Kidney epithelial cell (primary cell): Measurements from ENCODE around the gene NFAM1. TPM values are rescaled to one million over a fixed set of nuclear protein-coding genes. Genes with fewer than 3 reads are reported as not detected.

Experiments
- DNase-seq: peaks from one replicate; pipeline ENCODE4 v3.0.0-alpha.2; 2010; ENCODE audit warnings: low read depth
- H3K27me3 ChIP-seq: 2 replicates; pipeline ENCODE4 v1.6.0; 2011; ENCODE audit warnings: low read length; ENCODE audit not compliant: control insufficient read depth, insufficient read depth
- H3K36me3 ChIP-seq: 2 replicates; pipeline ENCODE4 v1.5.1; 2011; ENCODE audit warnings: low read length; ENCODE audit not compliant: control insufficient read depth, insufficient read depth
- H3K4me3 ChIP-seq: 2 replicates; pipeline ENCODE4 v1.5.1; 2011; ENCODE audit warnings: low read depth, mild to moderate bottlenecking, control low read depth, low read length
- total RNA-seq: library from RNA; depleted of rRNA; stranded (reverse); fragments of >200 nt; gene quantifications from 2 replicates; pipeline ENCODE4 v1.2.3, GENCODE V29; 2015
- TF ChIP-seq, protein P1 (sequence below): IDR thresholded peaks from 2 replicates; pipeline ENCODE4 v1.5.1; 2011; ENCODE audit warnings: mild to moderate bottlenecking, moderate library complexity, low read length, control low read depth, inconsistent platforms; ENCODE audit not compliant: insufficient read depth, poor library complexity, severe bottlenecking

Gene NFAM1
- total RNA-seq, 1 donor from 2014 or later: under 0.01 TPM

DNA sequence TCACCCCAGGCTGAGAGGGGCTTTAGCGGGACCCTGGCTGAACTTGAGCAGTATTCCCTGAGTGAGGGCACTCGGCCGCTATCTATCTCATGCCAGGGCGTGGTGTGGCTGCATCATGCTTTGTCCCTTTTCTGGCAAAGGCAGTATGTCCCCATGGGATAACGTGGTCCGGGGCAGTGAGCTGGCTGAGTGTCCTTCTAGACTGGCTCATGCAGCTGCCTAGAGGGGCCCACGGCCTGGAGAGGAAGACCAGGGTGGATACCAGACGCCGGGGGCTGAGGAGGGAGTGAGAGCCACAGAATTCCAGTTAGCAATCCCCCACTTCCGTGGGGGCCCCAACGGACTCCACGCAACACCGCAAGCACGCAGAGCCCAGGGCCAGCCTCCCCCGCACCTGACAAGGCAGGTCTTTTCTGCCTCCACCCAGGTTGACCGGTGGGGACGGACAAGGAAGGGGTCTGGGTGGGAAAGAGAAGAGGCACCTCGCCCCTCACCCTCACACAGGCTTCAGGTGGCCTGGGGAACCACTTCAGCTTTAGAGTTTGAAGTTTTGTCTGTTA, 15.5 kb downstream of the NFAM1 start:
- TF ChIP-seq, protein P1, sequence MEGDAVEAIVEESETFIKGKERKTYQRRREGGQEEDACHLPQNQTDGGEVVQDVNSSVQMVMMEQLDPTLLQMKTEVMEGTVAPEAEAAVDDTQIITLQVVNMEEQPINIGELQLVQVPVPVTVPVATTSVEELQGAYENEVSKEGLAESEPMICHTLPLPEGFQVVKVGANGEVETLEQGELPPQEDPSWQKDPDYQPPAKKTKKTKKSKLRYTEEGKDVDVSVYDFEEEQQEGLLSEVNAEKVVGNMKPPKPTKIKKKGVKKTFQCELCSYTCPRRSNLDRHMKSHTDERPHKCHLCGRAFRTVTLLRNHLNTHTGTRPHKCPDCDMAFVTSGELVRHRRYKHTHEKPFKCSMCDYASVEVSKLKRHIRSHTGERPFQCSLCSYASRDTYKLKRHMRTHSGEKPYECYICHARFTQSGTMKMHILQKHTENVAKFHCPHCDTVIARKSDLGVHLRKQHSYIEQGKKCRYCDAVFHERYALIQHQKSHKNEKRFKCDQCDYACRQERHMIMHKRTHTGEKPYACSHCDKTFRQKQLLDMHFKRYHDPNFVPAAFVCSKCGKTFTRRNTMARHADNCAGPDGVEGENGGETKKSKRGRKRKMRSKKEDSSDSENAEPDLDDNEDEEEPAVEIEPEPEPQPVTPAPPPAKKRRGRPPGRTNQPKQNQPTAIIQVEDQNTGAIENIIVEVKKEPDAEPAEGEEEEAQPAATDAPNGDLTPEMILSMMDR: no peak
- no peak overlapping the region for H3K4me3 ChIP-seq
- H3K27me3 ChIP-seq: peaks cover 25% of the 10 kb centered on the region
- H3K36me3 ChIP-seq: no peaks in the 10 kb centered on the region
- DNase-seq: no peak

DNA sequence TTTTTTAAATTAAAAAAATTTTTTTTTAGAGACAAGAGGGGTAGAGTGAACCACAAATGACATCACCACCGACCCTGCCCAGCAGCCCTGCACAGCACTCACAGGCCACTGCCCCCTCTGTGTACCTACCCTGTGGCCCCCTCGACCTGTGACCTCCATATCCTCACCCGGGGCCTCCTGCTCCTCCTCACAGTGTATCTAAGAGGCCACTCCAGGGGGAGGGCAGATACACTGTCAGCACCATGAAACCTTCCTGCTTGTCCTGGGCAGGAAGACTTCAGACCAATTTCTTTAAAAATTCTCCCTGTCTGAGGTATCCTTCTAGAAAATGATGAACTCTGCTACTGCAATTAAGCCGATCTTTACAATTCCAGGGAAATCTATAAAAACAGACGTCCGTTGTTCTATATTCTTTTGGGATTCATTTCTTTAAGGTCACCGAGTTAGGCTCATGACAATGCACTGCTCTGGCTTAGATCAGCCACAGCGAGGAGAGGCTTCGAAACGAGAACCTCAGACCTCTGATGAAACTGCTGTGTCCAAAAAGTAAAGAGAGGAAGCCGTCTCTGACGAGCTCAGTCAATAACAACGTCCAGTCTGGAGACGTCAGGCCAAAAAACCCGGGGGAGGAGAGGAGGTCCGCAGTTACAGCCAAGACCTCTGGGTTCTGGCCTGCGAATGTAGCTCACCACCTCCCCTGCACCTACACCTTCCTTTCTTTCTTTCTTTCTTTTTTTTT, 17.5 kb downstream of the NFAM1 start:
- no peak for DNase-seq
- Histone ChIP-seq H3K36me3 (no peaks in the 10 kb centered on the region), H3K4me3 (no peak overlapping the region), H3K27me3 (peaks cover 22% of the 10 kb centered on the region)
- TF ChIP-seq, protein P1: no peak

DNA sequence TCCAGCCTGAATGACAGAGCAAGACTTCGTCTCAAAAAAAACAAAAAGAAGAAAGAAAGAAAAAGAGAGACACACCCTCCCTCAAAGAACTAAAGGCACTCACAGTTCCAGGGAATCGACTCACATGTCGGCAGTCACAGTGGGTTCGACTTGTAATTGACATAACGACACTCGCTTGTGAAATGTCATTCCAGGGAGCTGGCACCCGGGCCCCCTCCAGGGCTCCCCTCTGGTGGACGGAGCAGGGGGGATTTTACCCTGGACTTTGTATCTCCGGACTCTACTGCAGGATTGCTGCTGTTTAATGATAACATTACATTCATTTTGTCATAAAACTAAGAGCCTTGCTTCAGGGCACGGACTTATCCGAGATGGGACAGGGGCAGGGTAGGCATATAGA, 18.2 kb downstream of the NFAM1 start:
- H3K27me3 ChIP-seq: peaks cover 15% of the 10 kb centered on the region
- no peak for DNase-seq

DNA sequence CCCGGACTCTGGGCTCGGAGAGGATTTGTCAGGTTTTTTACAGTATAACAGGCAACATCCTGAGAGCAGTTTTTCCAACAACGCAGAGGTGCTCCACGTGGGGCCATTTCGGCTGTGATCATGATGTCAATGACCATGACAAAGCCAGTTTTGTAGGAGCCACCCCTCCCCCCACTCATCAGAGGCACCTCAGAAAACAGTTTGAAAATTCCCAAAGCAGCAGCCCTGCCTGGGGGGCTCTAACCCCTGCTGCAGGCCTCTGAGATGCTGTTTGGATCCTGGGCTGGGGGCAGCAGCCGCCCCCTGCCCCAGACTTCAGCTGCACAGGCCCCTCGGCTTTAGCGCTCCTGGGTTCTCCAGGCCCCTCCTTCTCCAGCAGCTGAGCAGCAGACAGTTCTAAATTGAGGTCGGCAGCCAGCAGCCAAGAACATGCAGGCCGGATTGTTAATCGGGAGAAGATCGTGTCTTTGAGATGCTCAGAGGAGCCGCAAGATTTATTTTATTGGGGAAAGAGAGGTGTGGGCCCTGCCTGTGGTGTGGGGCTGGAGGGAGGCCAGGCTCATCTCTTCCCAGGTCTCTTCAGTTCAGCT, 19.4 kb downstream of the NFAM1 start:
- TF ChIP-seq, protein P1: no peak
- no peaks in the 10 kb centered on the region for H3K36me3 ChIP-seq
- peaks cover 10% of the 10 kb centered on the region for H3K27me3 ChIP-seq
- no peak for DNase-seq
- H3K4me3 ChIP-seq: no peak overlapping the region

More for the DNA sequence above, 18.2 kb downstream of the NFAM1 start:
- H3K4me3 ChIP-seq: no peak overlapping the region
- TF ChIP-seq, protein P1: no peak
- H3K36me3 ChIP-seq: no peaks in the 10 kb centered on the region

DNA sequence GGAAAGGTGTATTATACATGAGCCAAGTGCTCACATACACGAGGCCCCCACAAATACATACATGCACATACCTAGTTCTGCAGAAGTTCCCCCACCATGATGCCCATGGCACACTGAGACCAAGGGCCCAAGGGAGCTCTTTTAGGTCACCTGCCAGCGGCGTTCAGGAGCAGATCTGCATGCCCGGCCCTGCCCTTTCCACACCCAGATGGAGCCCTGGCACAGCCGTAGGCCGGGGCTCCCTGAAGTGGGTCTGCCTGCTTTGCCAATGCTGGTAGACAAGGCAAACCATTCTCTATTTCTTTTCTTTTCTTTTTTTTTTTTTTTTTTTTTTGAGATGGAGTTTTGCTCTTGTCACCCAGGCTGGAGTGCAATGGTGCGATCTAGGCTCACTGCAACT, 21.5 kb downstream of the NFAM1 start:
- DNase-seq: no peak
- Histone ChIP-seq H3K4me3 (no peak overlapping the region), H3K27me3 (peaks cover 14% of the 10 kb centered on the region), H3K36me3 (no peaks in the 10 kb centered on the region)
- TF ChIP-seq, protein P1: no peak
